HL-60 (cell line): ENCODE results near the gene GIT2.

Source experiments
- DNase-seq, 2 experiments: peaks; one replicate each; pipeline ENCODE4 v3.0.0-alpha.2; 2010 to 2020; ENCODE audit warnings: low read depth in 1 of 2, low spot score in 1 of 2
- H3K27ac ChIP-seq: fragments of 250-450 bp; sonication (Bioruptor Pico); replicated peaks from 2 replicates; pipeline ENCODE4 v1.5.1; 2020; ENCODE audit warnings: mild to moderate bottlenecking, moderate library complexity
- H3K27me3 ChIP-seq: fragments of 250-450 bp; sonication (Bioruptor Pico); 2 replicates; pipeline ENCODE4 v1.5.1; 2021; ENCODE audit warnings: mild to moderate bottlenecking, moderate library complexity; ENCODE audit not compliant: insufficient read depth, poor library complexity, severe bottlenecking
- H3K4me3 ChIP-seq: replicated peaks from 2 replicates; pipeline ENCODE4 v1.5.1; 2011; ENCODE audit warnings: mild to moderate bottlenecking, control low read depth, low read length; ENCODE audit not compliant: insufficient read depth
- GABPA ChIP-seq: IDR thresholded peaks from 2 replicates; pipeline ENCODE4 v1.6.1; 2012; ENCODE audit warnings: low read depth
- POLR2AphosphoS5 ChIP-seq: IDR thresholded peaks from 2 replicates; pipeline ENCODE4 v1.6.1; 2012; ENCODE audit warnings: low read depth
- SPI1 ChIP-seq: IDR thresholded peaks from 2 replicates; pipeline ENCODE4 v1.6.1; 2012; ENCODE audit warnings: low read depth, mild to moderate bottlenecking, borderline replicate concordance
- TF ChIP-seq, protein P1 (sequence below): IDR thresholded peaks from one replicate; pipeline ENCODE4 v1.5.1; 2011; ENCODE audit warnings: low read length, control low read depth, inconsistent platforms; ENCODE audit not compliant: insufficient read depth
- TF ChIP-seq, protein P2 (sequence below): IDR thresholded peaks from 2 replicates; pipeline ENCODE4 v1.6.1; 2012; ENCODE audit warnings: low read depth; ENCODE audit not compliant: insufficient replicate concordance

Gene GIT2

DNA sequence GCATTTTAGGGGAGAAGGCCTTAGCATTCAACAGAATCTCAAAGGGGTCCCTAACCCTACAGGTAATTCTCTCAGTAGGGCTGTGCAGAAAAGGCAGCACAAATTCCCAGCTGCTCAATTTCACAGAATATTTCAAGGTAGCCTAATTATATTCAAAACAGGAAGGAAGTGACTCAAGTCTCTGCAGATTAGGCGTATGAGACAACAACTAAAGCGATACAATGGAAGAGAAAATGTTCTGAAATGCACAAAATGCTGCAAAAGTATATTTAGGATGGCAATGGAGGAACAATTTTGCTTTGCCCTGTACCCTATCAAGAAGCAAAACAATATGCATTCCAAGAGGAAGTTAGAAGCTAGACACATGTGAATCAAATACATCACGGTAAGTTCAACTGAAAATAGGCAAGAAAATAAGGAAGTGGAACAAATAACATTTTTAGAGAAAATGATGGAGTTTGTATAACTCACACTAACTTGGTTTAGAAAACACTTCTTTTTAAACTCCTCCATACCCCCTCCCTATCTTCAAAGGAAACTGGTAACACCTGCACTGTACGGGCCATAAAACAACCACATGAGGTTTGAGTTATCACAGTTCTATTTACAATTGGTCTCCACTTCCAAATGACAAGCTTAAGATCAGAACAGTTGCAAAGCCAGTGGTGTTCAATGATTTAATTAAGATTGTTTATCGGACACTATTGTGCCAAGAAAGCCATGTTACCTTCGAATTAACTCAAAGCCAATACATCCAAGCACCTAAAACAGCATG lies 1.6 kb downstream of the GIT2 start:
- peak; percentile 95 for TF ChIP-seq SPI1
- TF ChIP-seq, protein P1, sequence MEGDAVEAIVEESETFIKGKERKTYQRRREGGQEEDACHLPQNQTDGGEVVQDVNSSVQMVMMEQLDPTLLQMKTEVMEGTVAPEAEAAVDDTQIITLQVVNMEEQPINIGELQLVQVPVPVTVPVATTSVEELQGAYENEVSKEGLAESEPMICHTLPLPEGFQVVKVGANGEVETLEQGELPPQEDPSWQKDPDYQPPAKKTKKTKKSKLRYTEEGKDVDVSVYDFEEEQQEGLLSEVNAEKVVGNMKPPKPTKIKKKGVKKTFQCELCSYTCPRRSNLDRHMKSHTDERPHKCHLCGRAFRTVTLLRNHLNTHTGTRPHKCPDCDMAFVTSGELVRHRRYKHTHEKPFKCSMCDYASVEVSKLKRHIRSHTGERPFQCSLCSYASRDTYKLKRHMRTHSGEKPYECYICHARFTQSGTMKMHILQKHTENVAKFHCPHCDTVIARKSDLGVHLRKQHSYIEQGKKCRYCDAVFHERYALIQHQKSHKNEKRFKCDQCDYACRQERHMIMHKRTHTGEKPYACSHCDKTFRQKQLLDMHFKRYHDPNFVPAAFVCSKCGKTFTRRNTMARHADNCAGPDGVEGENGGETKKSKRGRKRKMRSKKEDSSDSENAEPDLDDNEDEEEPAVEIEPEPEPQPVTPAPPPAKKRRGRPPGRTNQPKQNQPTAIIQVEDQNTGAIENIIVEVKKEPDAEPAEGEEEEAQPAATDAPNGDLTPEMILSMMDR: no peak
- no peaks in the 10 kb centered on the region for H3K27me3 ChIP-seq
- peak overlapping the region; percentile 100 for H3K27ac ChIP-seq
- DNase-seq: peak in 1 of 2 experiments; percentile 32
- peak overlapping the region; percentile 83 for H3K4me3 ChIP-seq

DNA sequence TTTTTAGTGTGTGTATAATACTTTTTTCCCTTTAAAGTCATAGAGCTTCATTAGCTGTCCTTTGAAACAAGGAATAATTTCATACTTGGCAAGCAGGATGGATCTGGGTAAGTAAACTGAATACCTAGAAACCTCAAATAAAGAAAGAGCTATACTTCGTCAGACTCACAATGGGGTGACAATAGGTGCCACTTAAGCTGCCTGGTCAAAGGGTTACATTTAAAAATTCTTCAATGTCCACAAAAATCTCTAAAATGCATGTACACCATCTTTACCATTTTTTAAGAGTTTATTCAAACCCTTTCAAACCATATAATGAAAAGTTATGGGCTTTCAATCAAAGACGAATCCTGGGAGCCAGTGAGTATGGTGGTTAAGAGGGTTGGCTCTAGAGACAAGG lies 3.1 kb downstream of the GIT2 start:
- H3K27me3 ChIP-seq: no peaks in the 10 kb centered on the region
- DNase-seq: no peak
- TF ChIP-seq GABPA (no peak), SPI1 (no peak), POLR2AphosphoS5 (no peak)
- TF ChIP-seq, protein P2, sequence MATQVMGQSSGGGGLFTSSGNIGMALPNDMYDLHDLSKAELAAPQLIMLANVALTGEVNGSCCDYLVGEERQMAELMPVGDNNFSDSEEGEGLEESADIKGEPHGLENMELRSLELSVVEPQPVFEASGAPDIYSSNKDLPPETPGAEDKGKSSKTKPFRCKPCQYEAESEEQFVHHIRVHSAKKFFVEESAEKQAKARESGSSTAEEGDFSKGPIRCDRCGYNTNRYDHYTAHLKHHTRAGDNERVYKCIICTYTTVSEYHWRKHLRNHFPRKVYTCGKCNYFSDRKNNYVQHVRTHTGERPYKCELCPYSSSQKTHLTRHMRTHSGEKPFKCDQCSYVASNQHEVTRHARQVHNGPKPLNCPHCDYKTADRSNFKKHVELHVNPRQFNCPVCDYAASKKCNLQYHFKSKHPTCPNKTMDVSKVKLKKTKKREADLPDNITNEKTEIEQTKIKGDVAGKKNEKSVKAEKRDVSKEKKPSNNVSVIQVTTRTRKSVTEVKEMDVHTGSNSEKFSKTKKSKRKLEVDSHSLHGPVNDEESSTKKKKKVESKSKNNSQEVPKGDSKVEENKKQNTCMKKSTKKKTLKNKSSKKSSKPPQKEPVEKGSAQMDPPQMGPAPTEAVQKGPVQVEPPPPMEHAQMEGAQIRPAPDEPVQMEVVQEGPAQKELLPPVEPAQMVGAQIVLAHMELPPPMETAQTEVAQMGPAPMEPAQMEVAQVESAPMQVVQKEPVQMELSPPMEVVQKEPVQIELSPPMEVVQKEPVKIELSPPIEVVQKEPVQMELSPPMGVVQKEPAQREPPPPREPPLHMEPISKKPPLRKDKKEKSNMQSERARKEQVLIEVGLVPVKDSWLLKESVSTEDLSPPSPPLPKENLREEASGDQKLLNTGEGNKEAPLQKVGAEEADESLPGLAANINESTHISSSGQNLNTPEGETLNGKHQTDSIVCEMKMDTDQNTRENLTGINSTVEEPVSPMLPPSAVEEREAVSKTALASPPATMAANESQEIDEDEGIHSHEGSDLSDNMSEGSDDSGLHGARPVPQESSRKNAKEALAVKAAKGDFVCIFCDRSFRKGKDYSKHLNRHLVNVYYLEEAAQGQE: no peak
- TF ChIP-seq, protein P1: no peak
- no peak overlapping the region for H3K4me3 ChIP-seq
- peak overlapping the region; percentile 3; the same call in 1 of the 2 replicates for H3K27ac ChIP-seq

DNA sequence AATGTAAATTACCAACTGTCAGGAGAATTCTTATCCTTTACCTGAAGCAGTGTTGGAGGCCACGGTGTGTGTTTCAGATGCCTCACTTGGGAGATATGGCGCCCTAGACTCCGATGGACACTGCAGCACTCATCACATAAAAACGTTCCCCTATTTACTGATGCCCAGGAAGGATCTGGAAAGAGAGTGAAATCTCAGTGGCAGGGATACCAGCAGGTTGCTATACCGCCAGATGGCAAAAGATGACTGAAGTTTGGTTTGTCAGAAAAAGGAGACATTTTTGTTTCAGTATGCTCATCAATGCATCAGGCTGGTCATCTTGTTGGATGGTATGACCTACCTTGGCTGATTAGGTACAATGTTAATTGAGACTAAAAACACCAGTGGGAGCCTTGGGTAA lies 4.6 kb downstream of the GIT2 start:
- H3K27ac ChIP-seq: no peak overlapping the region

More for the DNA sequence above, 4.6 kb downstream of the GIT2 start:
- TF ChIP-seq, protein P2: no peak
- no peak for TF ChIP-seq POLR2AphosphoS5
- TF ChIP-seq SPI1: no peak
- no peak for TF ChIP-seq GABPA
- TF ChIP-seq, protein P1: no peak
- Histone ChIP-seq H3K4me3 (no peak overlapping the region), H3K27me3 (no peaks in the 10 kb centered on the region)
- no peak for DNase-seq
